HG02870 (cell line): Measurements from ENCODE around the gene MINDY4.

Source experiments
- ATAC-seq: cut with Tn5 transposase; IDR thresholded peaks from one replicate; pipeline ENCODE4 v1.9.1; 2021; ENCODE audit warnings: mild to moderate bottlenecking, moderate library complexity; ENCODE audit not compliant: unreplicated experiment

Gene MINDY4

DNA sequence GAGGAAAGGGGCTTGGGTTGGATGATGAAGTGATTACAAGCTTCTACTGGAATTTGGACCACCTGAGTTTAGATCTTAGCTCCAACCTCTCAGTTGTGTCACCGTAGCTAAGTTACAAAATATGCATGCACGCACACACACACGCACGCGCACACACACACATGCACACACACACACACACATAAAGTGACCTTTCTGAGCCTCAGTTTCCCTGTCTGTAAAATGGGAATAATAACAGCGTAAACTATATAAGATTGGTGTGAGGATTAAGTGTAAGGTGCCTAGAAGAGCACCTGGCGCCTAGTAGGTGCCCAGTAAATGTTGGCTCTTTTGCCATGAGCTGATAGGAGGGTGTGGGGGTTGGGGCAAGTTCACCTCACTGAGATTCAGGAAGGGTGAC lies 127.8 kb downstream of the MINDY4 start:
- no peak for ATAC-seq

GRCh38 chr7:30899630-30900029 lies 128.4 kb downstream of the MINDY4 start:
- no peak for ATAC-seq

GRCh38 chr7:30900053-30900452 lies 128.8 kb downstream of the MINDY4 start:
- no peak for ATAC-seq

DNA sequence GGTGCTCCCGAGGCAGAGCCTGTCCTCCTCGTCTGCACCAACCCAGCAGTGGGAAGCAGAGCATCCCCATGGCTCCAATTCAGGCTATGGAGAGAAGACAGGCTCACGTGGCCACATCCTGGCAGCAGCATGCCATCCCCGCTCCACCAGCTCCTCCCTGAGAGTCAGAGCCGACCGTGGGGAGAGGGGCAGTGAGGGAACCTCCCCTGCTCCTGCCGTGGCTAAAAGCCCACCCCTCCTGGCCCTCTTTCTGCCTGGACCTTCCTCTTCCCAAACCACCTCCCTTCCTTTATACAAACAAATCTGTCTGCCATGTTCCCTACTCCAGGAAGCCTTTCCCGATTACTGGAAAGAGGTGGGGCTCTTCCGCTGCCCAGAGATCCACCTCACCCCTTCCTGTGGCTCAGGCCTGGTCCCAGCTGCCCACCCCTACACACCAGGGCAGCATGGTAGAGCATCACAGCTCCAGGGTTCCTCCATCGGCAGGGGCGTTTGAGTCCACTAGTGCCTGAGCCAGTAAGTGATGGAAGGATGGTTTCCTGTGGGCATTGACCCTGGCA lies 129.7 kb downstream of the MINDY4 start:
- ATAC-seq = no peak

GRCh38 chr7:30901856-30902255 lies 130.6 kb downstream of the MINDY4 start:
- ATAC-seq = no peak

GRCh38 chr7:30902466-30902865 lies 131.2 kb downstream of the MINDY4 start:
- ATAC-seq = no peak

GRCh38 chr7:30903146-30903545 lies 131.9 kb downstream of the MINDY4 start:
- no peak for ATAC-seq

- no peak for ATAC-seq
These were observed 133.3 kb downstream of the MINDY4 start for GRCh38 chr7:30904561-30904960.

DNA sequence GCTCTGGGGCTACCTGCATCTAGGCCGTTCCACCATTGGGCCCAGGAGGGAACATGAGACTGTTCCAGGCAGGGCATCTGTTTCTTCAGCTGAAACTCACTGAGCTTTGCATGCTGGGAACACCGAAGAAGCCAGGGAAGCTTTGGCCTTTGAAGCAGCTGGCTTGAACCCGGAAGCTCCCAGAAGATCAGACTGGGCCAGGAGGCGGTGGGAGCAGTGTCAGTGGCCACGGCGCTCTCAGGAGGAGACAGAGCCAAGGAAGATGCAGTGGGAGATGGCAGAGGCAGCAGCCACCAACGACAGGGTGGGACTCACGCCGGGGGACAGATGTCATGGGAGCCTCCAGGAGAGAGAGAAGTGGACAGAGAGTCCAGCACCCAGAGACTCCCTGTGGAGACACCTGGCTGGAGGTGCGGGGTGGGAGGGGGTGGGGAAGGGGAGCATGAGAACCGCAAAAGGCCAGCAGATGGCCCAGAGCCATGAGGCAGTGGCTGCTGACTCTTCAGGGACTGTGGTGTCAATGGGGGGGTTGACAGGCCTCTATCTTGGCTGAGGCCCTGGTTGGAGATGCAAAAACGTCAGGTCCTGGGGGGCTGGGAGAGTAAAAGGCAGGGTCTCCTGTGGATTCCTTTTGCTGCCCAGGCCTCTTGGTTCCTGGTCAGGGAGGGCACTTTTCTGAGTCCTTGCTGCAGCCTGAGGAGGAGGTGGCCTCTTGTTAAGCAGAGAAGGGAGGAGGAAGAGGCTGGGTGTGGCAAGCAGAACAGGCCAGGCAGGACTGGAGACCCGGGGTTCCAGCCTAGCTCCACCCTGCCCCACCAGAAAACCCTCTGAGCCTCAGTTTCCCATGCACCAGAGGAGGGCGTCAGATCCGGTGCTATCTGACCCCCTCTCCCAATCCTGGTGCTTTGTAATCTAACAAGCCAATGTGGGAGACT lies 134.1 kb downstream of the MINDY4 start:
- ATAC-seq = no peak

DNA sequence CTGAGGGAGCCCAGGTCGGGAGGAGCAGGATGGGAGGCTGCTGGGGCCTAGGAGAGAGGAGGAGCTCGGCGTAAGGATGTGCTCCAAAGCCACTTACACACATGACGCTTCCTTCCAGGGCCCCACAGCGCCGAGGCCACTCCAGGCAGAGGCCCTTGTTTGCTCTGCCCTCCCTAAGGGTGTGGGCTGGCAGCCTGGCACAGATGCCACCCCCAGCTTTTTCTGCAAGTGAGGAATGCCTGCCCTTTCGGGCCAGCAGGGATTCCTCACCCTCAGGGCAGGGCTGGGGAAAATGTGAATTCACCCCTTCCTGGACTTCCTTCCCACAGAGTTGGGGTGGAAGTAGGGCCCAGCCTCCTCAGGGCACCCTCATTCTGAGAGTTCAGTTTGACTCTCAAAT lies 134.8 kb downstream of the MINDY4 start:
- ATAC-seq = no peak

- no peak for ATAC-seq
These were observed 135.5 kb downstream of the MINDY4 start for GRCh38 chr7:30906515-30907240.

- no peak for ATAC-seq
These were observed 136.5 kb downstream of the MINDY4 start for GRCh38 chr7:30907527-30908267.

- no peak for ATAC-seq
These were observed 137.5 kb downstream of the MINDY4 start for GRCh38 chr7:30908681-30909080.

GRCh38 chr7:30909431-30909830 lies 138.2 kb downstream of the MINDY4 start:
- ATAC-seq = no peak

GRCh38 chr7:30910411-30911073 lies 139.3 kb downstream of the MINDY4 start:
- ATAC-seq = no peak

- no peak for ATAC-seq
These were observed 139.9 kb downstream of the MINDY4 start for GRCh38 chr7:30911133-30911532.

DNA sequence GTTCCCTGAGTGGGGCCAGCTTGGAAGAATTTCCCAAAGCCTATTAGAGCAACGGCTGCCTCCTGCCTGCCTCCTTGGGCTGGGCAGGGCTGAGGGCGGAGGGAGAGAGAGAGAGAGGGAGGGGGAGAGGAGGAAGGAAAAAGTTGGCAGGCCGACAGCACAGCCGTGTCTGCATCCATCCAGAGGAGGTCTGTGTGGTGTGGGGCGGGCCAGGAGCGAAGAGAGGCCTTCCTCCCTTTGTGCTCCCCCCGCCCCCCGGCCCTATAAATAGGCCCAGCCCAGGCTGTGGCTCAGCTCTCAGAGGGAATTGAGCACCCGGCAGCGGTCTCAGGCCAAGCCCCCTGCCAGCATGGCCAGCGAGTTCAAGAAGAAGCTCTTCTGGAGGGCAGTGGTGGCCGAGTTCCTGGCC lies 140.3 kb downstream of the MINDY4 start, which contains the start of gene AQP1:
Gene AQP1, plus strand, starts transcription at position 293 of the 409 bp plus-strand sequence. Its CDS starts 57 bp downstream, at position 350.
- no peak for ATAC-seq

DNA sequence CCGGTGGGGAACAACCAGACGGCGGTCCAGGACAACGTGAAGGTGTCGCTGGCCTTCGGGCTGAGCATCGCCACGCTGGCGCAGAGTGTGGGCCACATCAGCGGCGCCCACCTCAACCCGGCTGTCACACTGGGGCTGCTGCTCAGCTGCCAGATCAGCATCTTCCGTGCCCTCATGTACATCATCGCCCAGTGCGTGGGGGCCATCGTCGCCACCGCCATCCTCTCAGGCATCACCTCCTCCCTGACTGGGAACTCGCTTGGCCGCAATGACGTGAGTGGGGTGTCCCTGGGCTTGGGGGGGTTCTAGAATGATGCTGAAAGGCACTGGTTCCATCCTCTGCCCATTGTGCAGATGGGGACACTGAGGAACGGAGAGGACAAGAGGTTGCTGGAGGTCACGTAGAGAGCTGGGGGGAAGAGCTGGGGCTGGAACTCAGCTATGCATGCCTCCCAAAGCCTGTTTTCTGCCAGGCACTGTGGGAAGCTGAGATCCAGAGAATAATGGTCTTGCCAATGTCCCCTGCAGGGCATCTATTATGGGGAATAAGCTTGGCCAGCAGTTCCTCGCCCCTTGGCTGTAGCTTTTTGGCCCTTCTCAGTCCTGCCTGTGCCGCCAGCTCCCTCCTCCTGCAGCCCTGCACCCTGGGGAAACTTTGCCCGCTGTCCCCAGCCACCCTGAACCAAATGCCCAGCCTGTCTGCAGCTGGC lies 141.0 kb downstream of the MINDY4 start:
- no peak for ATAC-seq

DNA sequence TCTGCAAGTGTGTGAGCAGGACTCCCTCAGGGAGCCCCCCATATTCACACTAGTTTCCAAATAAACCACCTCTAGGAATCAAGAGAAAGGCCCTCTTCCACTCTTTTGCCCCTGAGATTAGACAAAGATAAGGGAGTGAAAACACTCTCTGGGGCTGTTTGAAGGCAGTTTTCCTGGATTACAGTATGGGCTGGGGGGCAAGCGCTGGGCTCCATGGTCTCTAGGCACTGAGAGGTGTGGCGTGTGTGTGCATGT lies 141.4 kb downstream of the MINDY4 start:
- no peak for ATAC-seq
